CD4-positive, alpha-beta T cell treated with Interleukin-15 for 1 hour (primary cell): Measurements from ENCODE around the gene BTBD9.
"Not testable (repeated sequence)": the region's sequence is repeated elsewhere in the genome, so short reads cannot be mapped to it uniquely, and the experiment has no call there.

Experiments used
- DNase-seq: peaks from one replicate; pipeline ENCODE4 v3.0.0-alpha.2; 2020

Gene BTBD9

GRCh38 chr6:38477680-38478260 is 162.0 kb downstream of the BTBD9 start:
- DNase-seq = no peak

GRCh38 chr6:38476888-38477287 is 162.8 kb downstream of the BTBD9 start:
- no peak for DNase-seq

- DNase-seq = no peak
Observed at GRCh38 chr6:38476141-38476540, 163.6 kb downstream of the BTBD9 start.

- DNase-seq = no peak
Observed at GRCh38 chr6:38470548-38470947, 169.2 kb downstream of the BTBD9 start.

GRCh38 chr6:38467566-38467965 is 172.2 kb downstream of the BTBD9 start:
- DNase-seq = no peak

- no peak for DNase-seq
Observed at GRCh38 chr6:38460186-38460585, 179.5 kb downstream of the BTBD9 start.

- no peak for DNase-seq
Observed at GRCh38 chr6:38459291-38459690, 180.4 kb downstream of the BTBD9 start.

GRCh38 chr6:38453861-38454260 is 185.9 kb downstream of the BTBD9 start:
- no peak for DNase-seq

GRCh38 chr6:38452816-38453660 is 186.7 kb downstream of the BTBD9 start:
- DNase-seq = no peak

- no peak for DNase-seq
Observed at GRCh38 chr6:38450717-38451116, 189.0 kb downstream of the BTBD9 start.

- DNase-seq = no peak
Observed at GRCh38 chr6:38445925-38446324, 193.8 kb downstream of the BTBD9 start.

GRCh38 chr6:38445336-38445735 is 194.4 kb downstream of the BTBD9 start:
- no peak for DNase-seq

- no peak for DNase-seq
Observed at GRCh38 chr6:38443352-38444144, 196.2 kb downstream of the BTBD9 start.

GRCh38 chr6:38438097-38438496 is 201.6 kb downstream of the BTBD9 start:
- no peak for DNase-seq

- no peak for DNase-seq
Observed at GRCh38 chr6:38436726-38437465, 202.8 kb downstream of the BTBD9 start.

GRCh38 chr6:38435330-38435729 is 204.4 kb downstream of the BTBD9 start:
- no peak for DNase-seq

GRCh38 chr6:38434051-38434450 is 205.7 kb downstream of the BTBD9 start:
- no peak for DNase-seq

- no peak for DNase-seq
Observed at GRCh38 chr6:38432479-38432878, 207.2 kb downstream of the BTBD9 start.

GRCh38 chr6:38432079-38432478 is 207.7 kb downstream of the BTBD9 start:
- no peak for DNase-seq

GRCh38 chr6:38429546-38429945 is 210.2 kb downstream of the BTBD9 start:
- DNase-seq = no peak

GRCh38 chr6:38427492-38428210 is 212.1 kb downstream of the BTBD9 start:
- no peak for DNase-seq

GRCh38 chr6:38425788-38426488 is 213.8 kb downstream of the BTBD9 start:
- DNase-seq = not testable (repeated sequence)
